GM21737 (cell line): Measurements from ENCODE around the gene NME3.

Source experiments
- ATAC-seq: cut with Tn5 transposase; IDR thresholded peaks from one replicate; pipeline ENCODE4 v1.9.1; 2021; ENCODE audit warnings: mild to moderate bottlenecking, moderate library complexity; ENCODE audit not compliant: unreplicated experiment

Gene NME3

DNA sequence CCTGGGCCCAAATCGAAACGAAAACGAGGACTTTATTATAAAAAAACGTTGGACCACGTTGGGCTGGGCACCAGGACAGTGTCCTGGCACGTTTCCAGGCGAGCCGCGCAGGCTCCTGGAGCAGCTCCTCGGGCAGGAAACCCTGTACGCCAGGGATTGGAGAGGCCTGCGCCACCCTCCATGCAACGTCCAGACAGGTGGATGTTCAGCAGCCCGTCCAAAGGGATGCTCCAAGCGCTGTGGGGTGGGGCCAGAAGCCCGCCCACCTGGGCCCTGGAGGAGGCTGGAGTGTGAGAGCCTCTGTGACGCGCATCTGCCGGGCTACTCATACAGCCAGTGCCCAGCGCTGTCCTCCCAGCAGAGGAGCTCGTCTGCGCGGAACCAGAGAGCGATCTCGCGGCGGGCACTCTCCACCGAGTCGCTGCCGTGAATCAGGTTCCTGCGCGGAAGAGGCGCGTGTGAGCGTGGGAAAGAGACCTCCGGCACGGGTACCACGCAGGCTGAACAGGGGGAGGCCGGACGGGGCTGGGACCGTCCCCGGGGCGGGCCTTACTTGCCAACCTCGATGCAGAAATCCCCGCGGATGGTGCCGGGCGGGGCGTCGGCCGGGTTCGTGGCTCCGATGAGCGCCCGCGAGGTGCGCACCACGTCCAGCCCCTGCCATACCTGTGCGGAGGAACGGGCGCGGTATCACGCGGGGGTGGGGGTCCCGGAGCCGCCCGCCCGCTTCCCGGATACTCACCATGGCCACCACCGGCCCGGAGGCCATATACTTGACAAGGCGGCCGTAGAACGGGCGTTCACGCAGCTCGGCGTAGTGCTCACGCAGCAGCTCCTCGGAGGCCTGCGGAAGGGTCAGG, 785 bp downstream of the NME3 start:
- no peak for ATAC-seq

DNA sequence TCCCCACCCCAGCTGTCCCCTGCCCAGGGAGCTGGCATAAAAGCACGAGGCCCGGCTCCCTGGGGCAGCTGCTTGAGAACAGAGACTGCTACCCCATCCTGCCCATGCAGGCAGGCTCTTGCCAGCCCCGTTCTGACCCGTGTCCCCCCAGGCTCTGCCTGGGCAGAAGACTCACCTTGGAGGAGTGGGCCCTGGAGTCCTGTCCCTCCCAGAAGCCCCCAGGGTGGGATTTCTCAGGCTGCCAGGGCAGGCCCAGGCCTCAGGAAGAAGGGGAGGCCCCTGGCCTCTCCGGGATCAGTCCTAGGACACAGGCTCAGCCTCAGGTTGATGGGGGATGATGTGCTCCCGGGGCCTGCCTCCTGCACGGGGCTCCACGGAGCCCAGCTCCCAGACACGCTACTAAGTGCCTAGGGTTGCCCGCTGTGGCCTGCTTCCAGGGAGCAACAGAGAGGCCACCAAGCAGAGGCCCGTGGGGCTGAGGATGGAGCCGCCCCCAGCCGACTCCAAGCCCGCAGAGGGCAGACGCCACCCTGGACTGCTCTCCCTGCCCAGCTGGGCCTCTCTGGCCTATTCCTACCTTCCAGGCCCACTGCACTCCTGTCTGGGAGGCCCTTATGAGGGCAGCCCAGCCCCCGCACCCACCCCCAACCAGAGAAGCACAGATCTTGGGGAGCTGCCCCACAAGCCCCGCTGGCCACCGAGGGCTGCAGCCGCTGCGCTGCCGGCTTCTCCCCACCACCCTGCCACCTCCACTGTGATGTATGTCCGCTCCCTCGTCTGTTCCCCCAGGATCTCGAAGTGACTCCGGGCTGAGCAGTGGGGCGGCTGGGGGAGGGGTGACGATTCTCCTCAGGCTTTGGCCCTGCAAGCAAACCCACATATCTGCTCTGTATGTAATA, 1.7 kb downstream of the NME3 start:
- ATAC-seq = no peak

GRCh38 chr16:1768767-1769401, 2.5 kb downstream of the NME3 start:
- ATAC-seq = no peak

- ATAC-seq = no peak
These were observed 3.1 kb downstream of the NME3 start for GRCh38 chr16:1768061-1768766.

DNA sequence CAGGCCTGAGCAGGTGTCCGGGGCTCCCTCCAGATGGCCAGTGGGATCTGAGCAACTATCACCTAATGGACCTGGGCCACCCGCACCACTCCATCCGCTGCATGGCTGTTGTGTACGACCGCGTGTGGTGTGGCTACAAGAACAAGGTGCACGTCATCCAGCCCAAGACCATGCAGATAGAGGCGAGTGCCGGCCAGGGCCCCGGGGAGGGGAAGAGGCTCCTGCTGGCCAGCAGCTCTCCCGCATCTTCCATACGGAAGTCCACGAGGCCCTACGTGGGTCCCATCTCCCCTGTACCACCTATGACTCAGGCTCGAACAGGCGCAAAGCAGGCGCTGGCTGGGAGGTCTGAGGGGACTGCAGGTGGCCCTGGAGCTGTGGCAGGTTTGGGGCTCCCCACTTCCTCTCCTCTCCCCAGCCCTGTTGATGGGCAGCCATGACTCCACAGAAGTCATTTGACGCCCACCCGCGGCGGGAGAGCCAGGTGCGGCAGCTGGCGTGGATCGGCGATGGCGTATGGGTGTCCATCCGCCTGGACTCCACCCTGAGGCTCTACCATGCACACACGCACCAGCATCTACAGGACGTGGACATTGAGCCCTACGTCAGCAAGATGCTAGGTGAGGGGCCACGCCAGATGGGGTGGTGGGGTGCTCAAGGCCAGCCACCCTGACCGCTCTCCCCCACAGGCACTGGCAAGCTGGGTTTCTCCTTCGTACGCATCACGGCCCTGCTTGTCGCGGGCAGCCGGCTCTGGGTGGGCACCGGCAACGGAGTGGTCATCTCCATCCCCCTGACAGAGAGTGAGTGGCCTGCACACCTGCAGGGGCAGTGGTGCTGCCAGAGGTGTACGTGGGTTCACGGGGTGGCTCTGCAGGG, 4.0 kb downstream of the NME3 start:
- no peak for ATAC-seq

- no peak for ATAC-seq
These were observed 4.6 kb downstream of the NME3 start for GRCh38 chr16:1766701-1767100.

GRCh38 chr16:1766231-1766630, 5.1 kb downstream of the NME3 start:
- no peak for ATAC-seq

- no peak for ATAC-seq
These were observed 5.5 kb downstream of the NME3 start for GRCh38 chr16:1765826-1766225.

GRCh38 chr16:1764971-1765370, 6.4 kb downstream of the NME3 start:
- ATAC-seq = no peak

DNA sequence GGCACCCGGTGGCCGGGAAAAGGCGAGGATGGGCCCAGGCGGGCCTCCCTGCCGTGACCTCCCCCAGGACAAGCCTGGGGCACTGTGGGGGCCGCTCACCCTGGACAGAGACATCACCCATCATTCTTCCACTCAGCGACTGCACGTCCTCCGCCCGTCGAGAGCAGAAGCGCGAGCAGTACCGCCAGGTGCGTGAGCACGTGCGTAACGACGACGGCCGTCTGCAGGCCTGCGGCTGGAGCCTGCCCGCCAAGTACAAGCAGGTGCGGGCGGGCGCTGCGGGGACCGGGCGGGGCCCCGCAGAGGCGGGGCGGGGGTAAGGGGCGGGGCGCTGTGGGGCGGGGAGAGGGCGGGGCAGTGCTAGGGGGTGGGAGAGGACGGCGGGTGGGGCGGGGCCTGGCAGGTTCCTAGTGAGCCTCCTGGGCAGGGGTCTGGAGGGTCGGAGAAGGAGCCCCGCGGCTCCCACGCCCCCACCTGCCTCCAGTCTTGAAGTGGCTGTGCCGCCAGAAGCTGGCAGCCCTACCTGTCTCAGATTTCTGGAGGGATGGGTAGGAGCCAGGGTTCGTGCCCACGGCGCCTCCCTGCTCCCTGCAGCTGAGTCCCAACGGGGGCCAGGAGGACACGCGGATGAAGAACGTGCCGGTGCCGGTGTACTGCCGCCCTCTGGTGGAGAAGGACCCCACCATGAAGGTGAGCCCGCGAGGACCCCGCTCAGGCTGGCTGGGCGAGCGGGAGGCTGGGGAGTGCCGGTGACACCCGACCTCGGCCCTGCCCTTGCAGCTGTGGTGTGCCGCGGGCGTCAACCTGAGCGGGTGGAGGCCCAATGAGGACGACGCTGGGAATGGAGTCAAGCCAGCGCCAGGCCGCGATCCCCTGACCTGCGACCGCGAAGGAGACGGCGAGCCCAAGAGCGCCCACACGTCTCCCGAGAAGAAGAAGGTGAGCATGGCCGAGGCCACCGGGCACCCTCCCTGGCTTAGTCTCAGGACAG, 7.5 kb downstream of the NME3 start:
- ATAC-seq = no peak

DNA sequence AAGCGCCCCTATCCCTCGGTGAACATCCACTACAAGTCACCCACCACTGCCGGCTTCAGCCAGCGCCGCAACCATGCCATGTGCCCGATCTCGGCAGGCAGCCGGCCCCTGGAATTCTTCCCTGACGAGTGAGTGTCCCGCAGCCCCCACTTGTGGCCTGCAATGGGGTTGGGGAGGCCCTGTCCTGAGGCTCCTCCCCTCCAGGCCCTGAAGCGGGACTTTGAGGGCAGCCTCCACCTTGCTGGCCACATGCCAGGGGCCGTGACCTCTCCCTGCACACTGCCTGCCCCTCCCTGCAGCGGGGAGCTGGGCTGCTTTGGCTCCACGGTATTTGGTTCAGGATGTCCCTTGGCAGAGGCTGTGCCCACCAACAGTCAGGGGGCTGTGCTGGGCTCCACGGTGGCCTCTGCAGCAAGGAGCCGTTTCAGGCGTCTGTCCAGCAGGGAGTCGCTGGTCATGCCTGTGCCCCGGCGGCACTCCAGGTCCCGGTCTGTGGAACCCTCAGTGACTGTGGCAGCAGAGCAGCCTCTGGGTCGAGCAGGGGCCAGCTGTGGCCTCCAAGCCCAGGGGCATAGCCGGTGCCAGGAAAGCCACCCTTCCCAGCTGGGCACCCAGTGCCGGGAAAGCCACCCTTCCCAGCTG, 8.3 kb downstream of the NME3 start:
- ATAC-seq = no peak

- no peak for ATAC-seq
These were observed 9.0 kb downstream of the NME3 start for GRCh38 chr16:1762196-1762878.

DNA sequence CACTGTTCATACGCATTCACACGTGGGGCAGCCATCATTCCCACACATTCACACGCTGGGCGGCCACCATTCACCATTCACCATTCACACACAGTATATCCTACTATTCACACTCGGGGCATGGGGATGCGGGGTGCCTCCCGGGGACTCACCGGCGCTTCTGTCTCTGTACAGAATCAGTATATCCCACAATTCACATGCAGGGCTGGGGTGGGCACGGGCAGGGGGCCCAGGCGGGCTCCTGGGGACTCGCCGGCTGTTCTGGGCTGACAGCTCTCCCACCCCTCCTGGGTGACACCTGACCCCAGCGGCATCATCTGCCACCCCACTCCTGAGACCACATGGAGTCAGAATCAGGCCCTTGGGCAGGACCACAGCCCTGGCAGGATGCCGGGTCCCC, 9.6 kb downstream of the NME3 start:
- no peak for ATAC-seq

GRCh38 chr16:1760911-1761310, 10.4 kb downstream of the NME3 start:
- ATAC-seq = no peak

GRCh38 chr16:1759511-1759910, 11.8 kb downstream of the NME3 start:
- no peak for ATAC-seq

DNA sequence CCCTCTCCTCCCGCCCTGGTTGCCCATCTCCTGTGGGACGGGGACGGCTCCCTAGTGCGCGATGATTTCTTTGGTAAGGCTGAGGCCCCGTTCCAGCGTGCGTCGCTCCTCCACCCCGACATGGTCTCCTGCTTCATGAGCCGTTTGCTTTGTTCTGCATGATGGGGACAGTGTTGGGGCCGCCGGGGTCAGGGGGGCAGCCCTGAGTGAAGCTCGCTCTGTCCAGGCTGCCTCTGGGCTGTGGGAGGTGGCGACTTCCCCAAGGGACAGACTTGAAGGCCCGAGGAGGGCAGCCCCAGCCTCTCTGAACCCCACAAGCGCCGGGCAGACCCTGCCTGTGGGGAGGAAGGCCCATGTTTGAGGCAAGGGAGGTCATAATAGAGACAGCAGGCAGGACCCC, 12.4 kb downstream of the NME3 start:
- no peak for ATAC-seq

- no peak for ATAC-seq
These were observed 13.5 kb downstream of the NME3 start for GRCh38 chr16:1757714-1758461.
